Osteoblast (primary cell): ENCODE results near the gene CDCA4. TPM values are rescaled to one million over a fixed set of nuclear protein-coding genes. Genes with fewer than 3 reads are reported as not detected.

Source experiments
- DNase-seq: peaks from one replicate; pipeline ENCODE4 v3.0.0; 2011; ENCODE audit warnings: low spot score, mixed read lengths; ENCODE audit not compliant: insufficient read length; ENCODE audit errors: missing footprints
- H2AFZ ChIP-seq: 2 replicates; pipeline ENCODE4 v1.6.0; 2011; ENCODE audit warnings: mild to moderate bottlenecking, low read length
- H3K27ac ChIP-seq: 2 replicates; pipeline ENCODE4 v1.5.1; 2011; ENCODE audit warnings: mild to moderate bottlenecking, low read depth, low read length, moderate library complexity
- H3K27me3 ChIP-seq: 2 replicates; pipeline ENCODE4 v1.6.0; 2012; ENCODE audit warnings: mild to moderate bottlenecking, control low read depth, inconsistent platforms, low read length, moderate library complexity; ENCODE audit not compliant: insufficient read depth
- H3K36me3 ChIP-seq: 2 replicates; pipeline ENCODE4 v1.5.1; 2011; ENCODE audit warnings: mild to moderate bottlenecking, low read length, control low read depth, moderate library complexity; ENCODE audit not compliant: insufficient read depth
- H3K4me1 ChIP-seq: 2 replicates; pipeline ENCODE4 v1.5.1; 2011; ENCODE audit warnings: mild to moderate bottlenecking, low read length, control low read depth, moderate library complexity; ENCODE audit not compliant: insufficient read depth
- H3K4me2 ChIP-seq: 2 replicates; pipeline ENCODE4 v1.6.0; 2011; ENCODE audit warnings: mild to moderate bottlenecking, low read length; ENCODE audit not compliant: insufficient read depth
- H3K4me3 ChIP-seq: fragments of 200-600 bp; sonication (generic); 3 replicates; pipeline ENCODE4 v1.5.1; 2012; ENCODE audit warnings: mild to moderate bottlenecking, low read length, inconsistent platforms; ENCODE audit not compliant: insufficient read depth
- H3K79me2 ChIP-seq: 2 replicates; pipeline ENCODE4 v1.6.0; 2012; ENCODE audit warnings: mild to moderate bottlenecking, low read length, control low read depth, inconsistent platforms; ENCODE audit not compliant: insufficient read depth
- H3K9me3 ChIP-seq: 2 replicates; pipeline ENCODE4 v1.5.1; 2011; ENCODE audit warnings: low read depth, low read length, control low read depth
- H4K20me1 ChIP-seq: 2 replicates; pipeline ENCODE4 v1.6.0; 2012; ENCODE audit warnings: mild to moderate bottlenecking, low read length, control low read depth; ENCODE audit not compliant: insufficient read depth
- total RNA-seq: library from RNA; depleted of rRNA; stranded (reverse); fragments of >200 nt; gene quantifications from 2 replicates; pipeline ENCODE4 v1.2.3, GENCODE V29; 2012
- TF ChIP-seq, protein P1 (sequence below): IDR thresholded peaks from 2 replicates; pipeline ENCODE4 v1.5.1; 2011; ENCODE audit warnings: mild to moderate bottlenecking, low read depth, low read length, moderate library complexity; ENCODE audit errors: extremely low read depth

The CDCA4 gene
- total RNA-seq, 1 donor, result 13.8 TPM

DNA sequence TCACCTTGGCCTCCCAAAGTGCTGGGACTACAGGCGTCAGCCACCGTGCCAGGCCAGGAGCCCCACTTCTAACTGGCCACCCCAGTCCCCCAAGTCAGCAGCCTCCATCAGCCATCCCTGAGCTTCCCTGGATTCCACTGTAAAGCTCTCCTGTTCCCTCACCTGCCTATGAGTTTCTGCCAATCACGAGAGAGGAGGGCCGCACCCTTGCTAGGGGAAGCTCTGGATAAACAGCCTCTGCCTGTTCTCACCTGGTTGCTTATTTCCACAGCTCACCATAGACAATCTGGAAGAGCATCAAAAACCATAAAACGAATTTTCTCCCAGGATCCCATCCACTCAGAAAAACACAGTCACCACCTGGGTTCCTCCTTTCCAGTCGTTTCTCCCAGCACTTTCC lies 5.0 kb downstream of the CDCA4 start:
- Histone ChIP-seq H3K4me3 (no peak overlapping the region), H3K27me3 (no peaks in the 10 kb centered on the region), H3K36me3 (peaks cover 5% of the 10 kb centered on the region), H2AFZ (no peak overlapping the region), H3K9me3 (no peaks in the 10 kb centered on the region), H4K20me1 (peaks cover 4% of the 10 kb centered on the region), H3K4me1 (peaks cover 27% of the 10 kb centered on the region), H3K27ac (no peak overlapping the region), H3K79me2 (peaks cover 99% of the 10 kb centered on the region), H3K4me2 (no peak overlapping the region)
- DNase-seq, result no peak
- TF ChIP-seq, protein P1, sequence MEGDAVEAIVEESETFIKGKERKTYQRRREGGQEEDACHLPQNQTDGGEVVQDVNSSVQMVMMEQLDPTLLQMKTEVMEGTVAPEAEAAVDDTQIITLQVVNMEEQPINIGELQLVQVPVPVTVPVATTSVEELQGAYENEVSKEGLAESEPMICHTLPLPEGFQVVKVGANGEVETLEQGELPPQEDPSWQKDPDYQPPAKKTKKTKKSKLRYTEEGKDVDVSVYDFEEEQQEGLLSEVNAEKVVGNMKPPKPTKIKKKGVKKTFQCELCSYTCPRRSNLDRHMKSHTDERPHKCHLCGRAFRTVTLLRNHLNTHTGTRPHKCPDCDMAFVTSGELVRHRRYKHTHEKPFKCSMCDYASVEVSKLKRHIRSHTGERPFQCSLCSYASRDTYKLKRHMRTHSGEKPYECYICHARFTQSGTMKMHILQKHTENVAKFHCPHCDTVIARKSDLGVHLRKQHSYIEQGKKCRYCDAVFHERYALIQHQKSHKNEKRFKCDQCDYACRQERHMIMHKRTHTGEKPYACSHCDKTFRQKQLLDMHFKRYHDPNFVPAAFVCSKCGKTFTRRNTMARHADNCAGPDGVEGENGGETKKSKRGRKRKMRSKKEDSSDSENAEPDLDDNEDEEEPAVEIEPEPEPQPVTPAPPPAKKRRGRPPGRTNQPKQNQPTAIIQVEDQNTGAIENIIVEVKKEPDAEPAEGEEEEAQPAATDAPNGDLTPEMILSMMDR, result no peak

DNA sequence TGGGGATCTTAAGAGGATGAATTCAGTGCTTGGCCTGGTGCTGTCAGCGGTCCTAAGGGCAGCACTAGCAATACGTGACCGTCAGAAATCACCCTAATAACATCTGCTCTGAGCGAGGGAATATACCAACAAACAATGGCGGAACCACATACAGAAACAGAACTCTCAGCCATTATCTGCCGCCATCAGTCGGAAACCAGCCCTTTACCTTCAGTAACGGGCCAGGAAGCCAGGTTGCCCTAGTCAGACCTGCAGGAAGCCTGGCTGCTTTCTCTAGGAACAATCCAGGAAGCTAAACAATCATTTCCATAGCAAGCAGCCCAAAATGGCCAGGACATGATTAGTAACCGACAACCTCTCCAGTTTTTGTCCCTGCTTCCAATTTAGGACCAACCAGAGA lies 5.6 kb downstream of the CDCA4 start:
- H3K27me3 ChIP-seq, result no peaks in the 10 kb centered on the region
- DNase-seq, result no peak
- TF ChIP-seq, protein P1, result no peak
- no peak overlapping the region for H2AFZ ChIP-seq
- no peaks in the 10 kb centered on the region for H3K9me3 ChIP-seq
- no peak overlapping the region for H3K4me3 ChIP-seq
- peaks cover 12% of the 10 kb centered on the region for H3K36me3 ChIP-seq
- peaks cover 4% of the 10 kb centered on the region for H4K20me1 ChIP-seq
- H3K27ac ChIP-seq, result no peak overlapping the region
- no peak overlapping the region for H3K4me2 ChIP-seq
- peaks cover 27% of the 10 kb centered on the region for H3K4me1 ChIP-seq
- peaks cover 99% of the 10 kb centered on the region for H3K79me2 ChIP-seq

DNA sequence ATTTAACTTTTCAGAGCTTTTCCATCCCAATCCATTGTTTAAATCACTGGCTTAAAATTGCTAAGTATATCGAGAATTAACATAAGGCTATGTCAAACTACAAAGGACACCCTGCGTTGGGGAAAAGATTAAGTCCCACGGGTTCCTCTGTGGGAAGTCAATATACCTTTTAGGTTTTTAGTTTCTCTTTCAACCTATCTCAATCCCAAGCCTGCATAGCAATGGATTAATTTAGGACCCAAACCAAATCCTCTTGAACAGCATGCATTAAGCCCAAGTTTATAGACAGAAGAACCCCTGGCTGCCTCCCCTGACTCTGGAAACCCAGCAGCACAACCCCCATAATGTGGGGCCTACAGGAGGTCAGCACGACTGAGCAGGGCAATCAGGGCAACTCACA lies 6.3 kb downstream of the CDCA4 start:
- H3K36me3 ChIP-seq, result peaks cover 17% of the 10 kb centered on the region
- peaks cover 4% of the 10 kb centered on the region for H4K20me1 ChIP-seq
- peak overlapping the region; percentile 31 for H3K4me3 ChIP-seq
- H3K4me2 ChIP-seq, result peak overlapping the region; percentile 72
- H3K27ac ChIP-seq, result no peak overlapping the region
- H3K4me1 ChIP-seq, result peaks cover 23% of the 10 kb centered on the region
- peak; percentile 38 for DNase-seq
- H3K9me3 ChIP-seq, result no peaks in the 10 kb centered on the region
- H2AFZ ChIP-seq, result peak overlapping the region; percentile 3
- H3K27me3 ChIP-seq, result no peaks in the 10 kb centered on the region
- TF ChIP-seq, protein P1, result no peak
- H3K79me2 ChIP-seq, result peaks cover 99% of the 10 kb centered on the region

DNA sequence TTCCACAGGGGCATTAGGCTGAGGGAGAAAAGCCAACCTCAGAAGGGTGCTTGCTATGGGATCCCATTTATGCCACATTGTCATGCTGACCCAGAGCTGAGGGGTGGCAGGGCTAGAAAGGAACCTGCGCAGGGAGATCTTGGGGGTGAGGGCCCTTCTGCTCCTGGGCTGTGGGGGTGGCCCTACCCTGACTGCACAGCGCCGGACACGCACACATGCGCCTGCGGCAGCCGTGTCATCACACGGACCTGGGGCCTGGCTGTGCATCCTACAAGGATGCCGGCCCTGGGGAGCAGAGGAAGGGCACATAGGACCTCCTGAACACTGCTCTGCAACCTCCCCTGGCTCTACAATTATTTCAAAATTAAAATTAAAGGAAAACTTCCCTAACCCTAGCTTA lies 6.9 kb downstream of the CDCA4 start:
- TF ChIP-seq, protein P1, result no peak
- Histone ChIP-seq H4K20me1 (peaks cover 6% of the 10 kb centered on the region), H3K4me2 (peak overlapping the region; percentile 72), H3K4me3 (no peak overlapping the region), H2AFZ (no peak overlapping the region), H3K36me3 (peaks cover 22% of the 10 kb centered on the region), H3K79me2 (peaks cover 99% of the 10 kb centered on the region), H3K27ac (no peak overlapping the region), H3K27me3 (no peaks in the 10 kb centered on the region), H3K9me3 (no peaks in the 10 kb centered on the region), H3K4me1 (peaks cover 17% of the 10 kb centered on the region)
- DNase-seq, result peak; percentile 46
